OCI-LY3 (cell line): ENCODE measurements around the gene FBN3.

Experiments
- H2AFZ ChIP-seq: fragments of 200-600, 300-600 bp; shearing (Covaris generic); 2 replicates; pipeline ENCODE4 v1.6.0; 2014; ENCODE audit warnings: antibody characterized with exemption, low read depth, low read length
- H3K27ac ChIP-seq: fragments of 200-600, 300-600 bp; sonication (generic); 2 replicates; pipeline ENCODE4 v1.5.1; 2014; ENCODE audit warnings: mild to moderate bottlenecking, low read length, moderate library complexity, mixed read lengths
- H3K27me3 ChIP-seq: fragments of 200-600, 300-600 bp; sonication (generic); 2 replicates; pipeline ENCODE4 v1.6.1; 2014; ENCODE audit warnings: low read depth, low read length, mixed read lengths
- H3K36me3 ChIP-seq: fragments of 200-600, 300-600 bp; sonication (generic); replicated peaks from 2 replicates; pipeline ENCODE3; 2014; ENCODE audit warnings: low read depth, low read length, mixed read lengths
- H3K4me1 ChIP-seq: fragments of 300-600, 200-600 bp; sonication (generic); 2 replicates; pipeline ENCODE4 v1.6.1; 2014; ENCODE audit warnings: low read length, mixed read lengths
- H3K4me2 ChIP-seq: fragments of 200-600, 300-600 bp; sonication (generic); 2 replicates; pipeline ENCODE4 v1.6.1; 2014; ENCODE audit warnings: low read length, mixed read lengths
- H3K4me3 ChIP-seq: fragments of 300-600, 200-600 bp; sonication (generic); 2 replicates; pipeline ENCODE4 v1.5.1; 2014; ENCODE audit warnings: antibody characterized with exemption, mild to moderate bottlenecking, low read length, moderate library complexity
- H3K79me2 ChIP-seq: fragments of 300-600, 200-600 bp; shearing (Covaris generic); 2 replicates; pipeline ENCODE4 v1.6.1; 2014; ENCODE audit warnings: mild to moderate bottlenecking, low read length, mixed read lengths
- H3K9ac ChIP-seq: fragments of 300-600, 200-600 bp; shearing (Covaris generic); 2 replicates; pipeline ENCODE4 v1.6.0; 2014; ENCODE audit warnings: mild to moderate bottlenecking, low read length, moderate library complexity
- H3K9me3 ChIP-seq: fragments of 200-600, 300-600 bp; shearing (Covaris generic); 2 replicates; pipeline ENCODE4 v1.6.1; 2014; ENCODE audit warnings: low read length, mixed read lengths; ENCODE audit not compliant: insufficient read depth
- H4K20me1 ChIP-seq: fragments of 200-600, 300-600 bp; sonication (generic); 2 replicates; pipeline ENCODE4 v1.6.1; 2016; ENCODE audit warnings: low read length, mixed read lengths; ENCODE audit not compliant: insufficient read depth
- EZH2phosphoT487 ChIP-seq: fragments of 200-600 bp; shearing (Covaris generic); IDR thresholded peaks from 2 replicates; pipeline ENCODE4 v1.6.1; 2018; ENCODE audit warnings: antibody characterized with exemption, mixed run types, low read depth
- TF ChIP-seq, protein P1 (sequence below): fragments of 200-600, 300-600 bp; sonication (generic); IDR thresholded peaks from 2 replicates; pipeline ENCODE4 v1.5.1; 2014; ENCODE audit warnings: antibody characterized with exemption, low read length, low read depth

The FBN3 gene

DNA sequence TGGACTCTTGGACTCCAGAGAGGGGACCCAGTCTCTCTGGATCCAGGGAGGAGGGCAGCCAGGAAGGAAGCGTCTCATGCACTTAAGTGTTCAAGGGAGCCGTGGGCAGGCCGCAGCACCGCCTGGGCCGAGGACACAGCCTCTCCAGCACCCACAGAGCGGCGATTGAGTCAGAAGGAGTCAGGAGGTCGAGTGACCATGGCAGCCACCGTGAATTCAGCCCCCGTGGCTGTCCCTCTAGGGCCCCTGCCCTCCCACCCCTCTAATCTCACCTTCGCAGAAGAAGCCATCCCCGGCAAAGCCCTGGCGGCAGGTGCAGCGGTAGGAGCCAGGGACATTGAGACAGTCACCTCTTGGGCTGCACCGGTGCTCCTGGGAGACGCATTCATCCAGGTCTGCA lies 38.0 kb downstream of the FBN3 start:
- Histone ChIP-seq H3K79me2 (no peaks in the 10 kb centered on the region), H2AFZ (no peak overlapping the region), H3K9me3 (no peaks in the 10 kb centered on the region), H3K4me3 (no peak overlapping the region), H3K27ac (no peak overlapping the region), H3K4me1 (peaks cover 9% of the 10 kb centered on the region), H3K4me2 (no peak overlapping the region), H3K27me3 (no peaks in the 10 kb centered on the region), H3K9ac (no peak overlapping the region), H3K36me3 (no peaks in the 10 kb centered on the region), H4K20me1 (no peaks in the 10 kb centered on the region)
- TF ChIP-seq, protein P1, sequence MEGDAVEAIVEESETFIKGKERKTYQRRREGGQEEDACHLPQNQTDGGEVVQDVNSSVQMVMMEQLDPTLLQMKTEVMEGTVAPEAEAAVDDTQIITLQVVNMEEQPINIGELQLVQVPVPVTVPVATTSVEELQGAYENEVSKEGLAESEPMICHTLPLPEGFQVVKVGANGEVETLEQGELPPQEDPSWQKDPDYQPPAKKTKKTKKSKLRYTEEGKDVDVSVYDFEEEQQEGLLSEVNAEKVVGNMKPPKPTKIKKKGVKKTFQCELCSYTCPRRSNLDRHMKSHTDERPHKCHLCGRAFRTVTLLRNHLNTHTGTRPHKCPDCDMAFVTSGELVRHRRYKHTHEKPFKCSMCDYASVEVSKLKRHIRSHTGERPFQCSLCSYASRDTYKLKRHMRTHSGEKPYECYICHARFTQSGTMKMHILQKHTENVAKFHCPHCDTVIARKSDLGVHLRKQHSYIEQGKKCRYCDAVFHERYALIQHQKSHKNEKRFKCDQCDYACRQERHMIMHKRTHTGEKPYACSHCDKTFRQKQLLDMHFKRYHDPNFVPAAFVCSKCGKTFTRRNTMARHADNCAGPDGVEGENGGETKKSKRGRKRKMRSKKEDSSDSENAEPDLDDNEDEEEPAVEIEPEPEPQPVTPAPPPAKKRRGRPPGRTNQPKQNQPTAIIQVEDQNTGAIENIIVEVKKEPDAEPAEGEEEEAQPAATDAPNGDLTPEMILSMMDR = no peak
- no peak for TF ChIP-seq EZH2phosphoT487

DNA sequence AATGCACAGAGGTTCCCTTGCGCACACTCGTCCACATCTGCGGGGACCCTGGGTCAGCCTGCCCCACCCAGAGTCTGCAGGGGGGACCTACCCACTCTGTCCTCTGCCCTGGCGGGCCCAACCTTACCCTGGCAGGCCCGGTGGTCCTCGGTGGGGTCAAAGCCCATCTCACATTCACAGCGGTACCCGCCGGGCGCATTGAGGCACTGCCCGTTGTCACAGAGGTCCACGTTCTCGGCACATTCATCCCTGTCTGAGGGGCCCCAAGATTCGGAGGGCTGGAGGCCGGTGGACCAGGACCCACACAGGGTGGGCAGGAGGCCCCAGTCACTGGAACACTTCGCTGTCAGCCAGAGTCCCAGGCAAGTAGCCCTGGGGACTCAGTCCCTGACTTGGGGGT lies 38.5 kb downstream of the FBN3 start:
- Histone ChIP-seq H2AFZ (no peak overlapping the region), H4K20me1 (no peaks in the 10 kb centered on the region), H3K9ac (no peak overlapping the region), H3K4me2 (no peak overlapping the region), H3K4me3 (no peak overlapping the region), H3K4me1 (peaks cover 9% of the 10 kb centered on the region), H3K9me3 (no peaks in the 10 kb centered on the region), H3K36me3 (no peaks in the 10 kb centered on the region), H3K27me3 (no peaks in the 10 kb centered on the region), H3K79me2 (no peaks in the 10 kb centered on the region), H3K27ac (no peak overlapping the region)
- TF ChIP-seq, protein P1 = no peak
- TF ChIP-seq EZH2phosphoT487 = no peak

DNA sequence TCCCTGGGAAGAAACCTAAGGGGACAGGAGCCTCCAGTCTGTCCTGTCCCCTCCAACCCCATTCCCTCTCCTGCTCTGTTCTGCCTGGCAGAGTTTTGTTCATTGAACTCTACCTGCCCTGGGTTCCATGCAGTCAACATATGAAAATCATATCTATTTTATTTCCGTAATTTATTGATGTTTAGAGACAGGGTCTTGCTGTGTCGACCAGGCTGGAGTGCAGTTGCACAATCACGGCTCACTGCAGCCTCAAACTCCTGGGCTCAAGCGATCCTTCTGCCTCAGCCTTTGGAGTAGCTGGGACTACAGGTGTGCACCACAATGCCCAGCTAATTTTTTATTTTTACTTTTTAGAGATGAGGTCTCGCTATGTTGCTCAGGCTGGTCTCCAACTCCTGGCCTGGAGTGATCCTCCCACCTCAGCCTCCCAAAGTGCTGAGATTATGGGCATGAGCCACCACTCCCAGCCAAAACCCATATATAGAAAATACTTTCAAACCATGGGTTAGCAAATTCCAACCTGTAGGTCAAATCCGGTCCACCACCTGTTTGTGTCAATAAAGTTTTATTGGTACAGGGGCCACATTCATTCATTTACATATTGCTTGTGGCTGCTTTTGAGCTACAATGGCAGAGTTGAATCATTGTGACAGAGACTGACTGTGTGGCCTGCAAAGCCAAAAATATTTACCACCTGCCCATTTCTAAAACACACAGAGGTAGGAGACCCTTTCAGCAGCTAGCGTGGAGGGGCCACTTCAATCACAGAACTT lies 39.3 kb downstream of the FBN3 start:
- Histone ChIP-seq H3K36me3 (no peaks in the 10 kb centered on the region), H3K9me3 (no peaks in the 10 kb centered on the region), H3K79me2 (no peaks in the 10 kb centered on the region), H3K4me2 (no peak overlapping the region), H3K27ac (no peak overlapping the region), H2AFZ (no peak overlapping the region), H3K4me3 (no peak overlapping the region), H3K9ac (no peak overlapping the region), H3K4me1 (peaks cover 9% of the 10 kb centered on the region), H4K20me1 (no peaks in the 10 kb centered on the region), H3K27me3 (no peaks in the 10 kb centered on the region)
- TF ChIP-seq, protein P1 = no peak
- no peak for TF ChIP-seq EZH2phosphoT487

DNA sequence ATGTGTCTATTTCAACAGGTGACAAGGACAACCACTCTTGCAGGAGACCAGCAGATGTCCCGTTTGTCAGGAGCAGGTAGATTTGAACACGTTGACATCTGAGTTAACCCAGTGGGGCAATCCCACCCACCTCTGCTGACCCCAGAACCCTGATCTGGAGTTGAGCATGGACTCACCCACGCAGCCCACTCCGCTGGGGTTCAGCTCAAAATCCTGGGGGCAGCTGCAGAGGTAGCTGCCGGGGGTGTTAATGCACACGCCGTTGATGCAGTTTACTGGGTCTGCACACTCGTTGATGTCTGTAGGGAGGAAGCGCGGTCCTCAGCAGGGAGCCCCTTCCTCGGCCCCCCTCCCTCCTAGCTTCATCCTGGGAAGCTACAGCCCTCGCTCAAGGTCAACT lies 39.9 kb downstream of the FBN3 start:
- Histone ChIP-seq H3K4me2 (no peak overlapping the region), H2AFZ (no peak overlapping the region), H3K27ac (no peak overlapping the region), H3K9ac (no peak overlapping the region), H3K27me3 (no peaks in the 10 kb centered on the region), H3K4me1 (peaks cover 9% of the 10 kb centered on the region), H3K9me3 (no peaks in the 10 kb centered on the region), H3K4me3 (no peak overlapping the region), H4K20me1 (no peaks in the 10 kb centered on the region), H3K79me2 (no peaks in the 10 kb centered on the region), H3K36me3 (no peaks in the 10 kb centered on the region)
- TF ChIP-seq, protein P1 = no peak
- TF ChIP-seq EZH2phosphoT487 = no peak
